ENCODE results near the gene ZBTB39.

The ZBTB39 gene

GRCh38 chr12:57006809-57007475 lies 596 bp upstream of the ZBTB39 start:
- Histone ChIP-seq H3K9me3 (ENCODE audit: low read length) (no peaks in the 10 kb centered on the region), H3K27me3 (ENCODE audit: insufficient read depth, low read length) (no peaks in the 10 kb centered on the region), H3K4me3 (ENCODE audit: low read length) (peak overlapping the region; percentile 43), H3K4me1 (ENCODE audit: insufficient read depth, low read length) (peaks cover 18% of the 10 kb centered on the region), H2AFZ (ENCODE audit: low read depth, low read length) (no peak overlapping the region), H3K36me3 (ENCODE audit: insufficient read depth, low read length) (peaks cover 29% of the 10 kb centered on the region)

DNA sequence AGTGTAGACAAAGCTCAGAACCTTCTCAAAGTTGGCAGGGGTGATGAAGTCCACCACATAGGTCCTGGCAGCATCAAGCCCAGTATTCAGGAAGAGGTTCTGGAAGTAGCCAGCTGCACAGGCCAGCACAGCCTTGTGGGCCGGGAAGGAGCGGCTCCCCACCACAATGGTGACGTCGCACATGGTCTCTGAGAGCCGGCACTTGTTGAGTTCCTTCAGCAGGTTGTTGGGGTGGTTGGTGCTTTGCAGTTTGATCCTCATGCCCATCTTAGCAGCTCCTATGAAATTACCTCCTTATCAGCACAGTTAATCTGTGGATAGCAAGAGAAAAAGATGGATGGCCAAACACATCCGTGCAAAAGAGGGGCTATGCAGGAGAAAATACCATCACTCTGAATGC lies 1.7 kb downstream of the ZBTB39 start:
- Histone ChIP-seq H3K9me3 (ENCODE audit: low read length) (no peaks in the 10 kb centered on the region), H2AFZ (ENCODE audit: low read depth, low read length) (no peak overlapping the region), H3K36me3 (ENCODE audit: insufficient read depth, low read length) (peaks cover 51% of the 10 kb centered on the region), H3K27me3 (ENCODE audit: insufficient read depth, low read length) (no peaks in the 10 kb centered on the region), H3K4me3 (ENCODE audit: low read length) (peak overlapping the region; percentile 97), H3K4me1 (ENCODE audit: insufficient read depth, low read length) (peaks cover 18% of the 10 kb centered on the region)

GRCh38 chr12:57003395-57003794 lies 3.0 kb downstream of the ZBTB39 start:
- peaks cover 62% of the 10 kb centered on the region for H3K36me3 ChIP-seq (ENCODE audit: insufficient read depth, low read length)
- H3K27me3 ChIP-seq (ENCODE audit: insufficient read depth, low read length) = no peaks in the 10 kb centered on the region
- H3K9me3 ChIP-seq (ENCODE audit: low read length) = no peaks in the 10 kb centered on the region
- no peak overlapping the region for H2AFZ ChIP-seq (ENCODE audit: low read depth, low read length)
- H3K4me3 ChIP-seq (ENCODE audit: low read length) = no peak overlapping the region
- peaks cover 14% of the 10 kb centered on the region for H3K4me1 ChIP-seq (ENCODE audit: insufficient read depth, low read length)

- Histone ChIP-seq H3K9me3 (ENCODE audit: low read length) (no peaks in the 10 kb centered on the region), H2AFZ (ENCODE audit: low read depth, low read length) (no peak overlapping the region), H3K4me1 (ENCODE audit: insufficient read depth, low read length) (peaks cover 12% of the 10 kb centered on the region), H3K27me3 (ENCODE audit: insufficient read depth, low read length) (no peaks in the 10 kb centered on the region), H3K36me3 (ENCODE audit: insufficient read depth, low read length) (peaks cover 66% of the 10 kb centered on the region), H3K4me3 (ENCODE audit: low read length) (no peak overlapping the region)
These were observed 4.9 kb downstream of the ZBTB39 start for GRCh38 chr12:57001448-57001906.

- H3K36me3 ChIP-seq (ENCODE audit: insufficient read depth, low read length) = peaks cover 72% of the 10 kb centered on the region
- H2AFZ ChIP-seq (ENCODE audit: low read depth, low read length) = no peak overlapping the region
- H3K9me3 ChIP-seq (ENCODE audit: low read length) = no peaks in the 10 kb centered on the region
- peaks cover 7% of the 10 kb centered on the region for H3K4me1 ChIP-seq (ENCODE audit: insufficient read depth, low read length)
- no peaks in the 10 kb centered on the region for H3K27me3 ChIP-seq (ENCODE audit: insufficient read depth, low read length)
- no peak overlapping the region for H3K4me3 ChIP-seq (ENCODE audit: low read length)
These were observed 6.0 kb downstream of the ZBTB39 start for GRCh38 chr12:57000393-57000792.

DNA sequence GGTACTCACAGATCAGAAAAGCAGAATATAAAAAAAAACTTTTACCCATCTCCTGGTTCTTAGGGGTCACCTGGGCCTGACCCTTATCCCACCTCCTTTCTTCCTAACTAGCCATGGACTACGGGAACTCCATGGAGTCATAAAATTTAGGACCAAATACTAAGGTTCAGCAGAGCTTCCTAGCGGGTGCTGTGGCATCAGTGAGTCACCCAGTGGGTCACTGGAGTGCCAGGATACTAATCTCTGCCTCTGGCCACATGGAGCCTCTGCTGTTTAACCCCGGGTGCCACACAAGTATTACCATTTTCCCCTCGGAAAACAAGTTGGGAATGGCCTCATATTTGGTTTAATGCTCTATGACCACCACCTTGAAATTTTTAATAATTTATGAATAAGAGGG lies 6.9 kb downstream of the ZBTB39 start:
- Histone ChIP-seq H3K9me3 (ENCODE audit: low read length) (no peaks in the 10 kb centered on the region), H3K4me1 (ENCODE audit: insufficient read depth, low read length) (no peaks in the 10 kb centered on the region), H2AFZ (ENCODE audit: low read depth, low read length) (no peak overlapping the region), H3K36me3 (ENCODE audit: insufficient read depth, low read length) (peaks cover 69% of the 10 kb centered on the region), H3K4me3 (ENCODE audit: low read length) (no peak overlapping the region), H3K27me3 (ENCODE audit: insufficient read depth, low read length) (no peaks in the 10 kb centered on the region)

DNA sequence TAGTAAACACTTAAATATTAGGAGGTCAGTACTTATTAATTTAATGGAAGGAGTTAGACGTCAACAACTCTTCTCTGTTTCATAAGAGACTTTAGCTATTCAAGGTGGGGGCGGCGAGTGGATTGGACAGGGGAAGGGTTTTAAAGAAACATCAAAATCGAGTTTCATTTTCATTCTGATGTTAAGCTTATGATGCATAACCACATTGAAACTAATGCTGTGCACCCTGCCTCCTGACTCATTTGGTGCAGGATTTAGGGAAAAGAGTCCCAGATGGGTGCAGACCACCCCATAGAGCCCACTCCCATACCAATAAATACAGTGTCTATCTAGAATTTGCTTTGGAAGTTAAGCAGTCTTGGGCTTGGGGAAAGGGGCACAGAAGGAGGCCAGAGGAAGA lies 7.4 kb downstream of the ZBTB39 start:
- H3K27me3 ChIP-seq (ENCODE audit: insufficient read depth, low read length) = no peaks in the 10 kb centered on the region
- peaks cover 65% of the 10 kb centered on the region for H3K36me3 ChIP-seq (ENCODE audit: insufficient read depth, low read length)
- H3K4me3 ChIP-seq (ENCODE audit: low read length) = no peak overlapping the region
- no peaks in the 10 kb centered on the region for H3K4me1 ChIP-seq (ENCODE audit: insufficient read depth, low read length)
- H3K9me3 ChIP-seq (ENCODE audit: low read length) = no peaks in the 10 kb centered on the region
- no peak overlapping the region for H2AFZ ChIP-seq (ENCODE audit: low read depth, low read length)

DNA sequence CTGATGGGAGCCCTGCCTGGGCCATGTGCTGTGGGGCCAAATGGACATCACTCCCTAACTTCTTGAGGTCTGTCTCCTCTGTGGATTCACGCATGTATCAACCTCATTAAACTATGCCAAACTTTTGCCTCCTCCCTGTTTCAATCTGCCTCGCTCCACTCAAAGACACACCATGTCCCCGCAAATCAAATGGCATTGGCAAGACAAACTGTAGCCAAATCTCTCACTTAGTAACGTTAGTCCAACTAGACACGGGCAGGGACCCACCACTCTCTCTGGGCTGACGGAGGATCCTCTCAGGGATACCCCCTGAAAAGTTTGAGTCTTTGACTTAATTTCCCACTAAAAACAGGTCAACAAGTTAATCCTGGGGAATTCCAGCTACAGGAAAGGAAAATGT lies 8.0 kb downstream of the ZBTB39 start:
- Histone ChIP-seq H3K36me3 (ENCODE audit: insufficient read depth, low read length) (peaks cover 58% of the 10 kb centered on the region), H3K27me3 (ENCODE audit: insufficient read depth, low read length) (no peaks in the 10 kb centered on the region), H2AFZ (ENCODE audit: low read depth, low read length) (no peak overlapping the region), H3K4me1 (ENCODE audit: insufficient read depth, low read length) (no peaks in the 10 kb centered on the region), H3K4me3 (ENCODE audit: low read length) (no peak overlapping the region), H3K9me3 (ENCODE audit: low read length) (no peaks in the 10 kb centered on the region)

DNA sequence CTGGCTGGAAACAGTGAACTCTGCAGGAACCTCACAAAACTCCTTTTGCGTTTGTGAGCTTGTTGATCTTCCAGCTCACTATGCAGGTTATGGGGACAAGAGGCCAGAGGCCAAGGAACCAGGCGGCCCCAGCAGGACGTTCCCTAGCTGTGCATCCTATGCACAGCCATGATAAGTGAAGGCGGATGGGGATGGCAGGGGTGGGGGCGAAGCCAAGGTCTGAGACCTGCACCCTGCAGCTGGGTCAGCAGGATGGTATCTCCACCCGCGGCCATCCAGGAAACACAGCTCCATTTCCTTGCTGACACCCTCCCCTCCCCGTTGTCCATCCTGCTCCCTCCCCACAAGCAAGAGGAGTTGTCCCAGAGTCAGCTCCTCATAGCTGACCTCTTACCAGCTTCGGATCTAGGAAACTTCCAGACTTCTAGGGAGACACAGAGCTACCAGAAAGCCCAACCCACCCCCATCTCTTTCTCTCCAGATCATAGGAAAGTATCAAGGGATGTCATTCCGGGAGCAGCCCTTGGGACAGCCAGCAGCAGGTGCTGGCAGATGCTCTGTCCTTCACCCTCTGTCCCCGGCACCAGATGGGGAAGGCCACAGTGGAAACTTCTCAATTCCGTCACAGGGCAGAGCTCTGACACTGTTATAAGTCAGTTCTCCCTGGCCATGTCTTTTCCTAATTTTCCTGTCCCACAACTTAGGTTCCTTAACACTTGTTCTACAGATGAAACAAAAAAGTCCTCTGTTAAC lies 9.4 kb downstream of the ZBTB39 start:
- no peak overlapping the region for H3K4me3 ChIP-seq (ENCODE audit: low read length)
- H3K4me1 ChIP-seq (ENCODE audit: insufficient read depth, low read length) = no peaks in the 10 kb centered on the region
- H2AFZ ChIP-seq (ENCODE audit: low read depth, low read length) = no peak overlapping the region
- no peaks in the 10 kb centered on the region for H3K27me3 ChIP-seq (ENCODE audit: insufficient read depth, low read length)
- H3K36me3 ChIP-seq (ENCODE audit: insufficient read depth, low read length) = peaks cover 44% of the 10 kb centered on the region
- no peaks in the 10 kb centered on the region for H3K9me3 ChIP-seq (ENCODE audit: low read length)

DNA sequence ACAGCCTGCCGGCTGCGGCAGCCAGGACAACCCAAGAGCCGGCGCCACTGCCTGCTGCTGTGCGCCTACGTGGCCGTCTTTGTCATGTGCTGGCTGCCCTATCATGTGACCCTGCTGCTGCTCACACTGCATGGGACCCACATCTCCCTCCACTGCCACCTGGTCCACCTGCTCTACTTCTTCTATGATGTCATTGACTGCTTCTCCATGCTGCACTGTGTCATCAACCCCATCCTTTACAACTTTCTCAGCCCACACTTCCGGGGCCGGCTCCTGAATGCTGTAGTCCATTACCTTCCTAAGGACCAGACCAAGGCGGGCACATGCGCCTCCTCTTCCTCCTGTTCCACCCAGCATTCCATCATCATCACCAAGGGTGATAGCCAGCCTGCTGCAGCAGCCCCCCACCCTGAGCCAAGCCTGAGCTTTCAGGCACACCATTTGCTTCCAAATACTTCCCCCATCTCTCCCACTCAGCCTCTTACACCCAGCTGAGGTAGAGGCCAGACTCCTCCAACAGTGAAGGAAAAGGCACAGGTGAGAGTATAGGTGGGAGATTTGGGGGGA lies 10.3 kb downstream of the ZBTB39 start:
- Histone ChIP-seq H3K36me3 (ENCODE audit: insufficient read depth, low read length) (peaks cover 36% of the 10 kb centered on the region), H3K4me1 (ENCODE audit: insufficient read depth, low read length) (no peaks in the 10 kb centered on the region), H3K27me3 (ENCODE audit: insufficient read depth, low read length) (no peaks in the 10 kb centered on the region), H2AFZ (ENCODE audit: low read depth, low read length) (no peak overlapping the region), H3K9me3 (ENCODE audit: low read length) (no peaks in the 10 kb centered on the region), H3K4me3 (ENCODE audit: low read length) (no peak overlapping the region)

- Histone ChIP-seq H3K27me3 (ENCODE audit: insufficient read depth, low read length) (no peaks in the 10 kb centered on the region), H2AFZ (ENCODE audit: low read depth, low read length) (no peak overlapping the region), H3K36me3 (ENCODE audit: insufficient read depth, low read length) (peaks cover 29% of the 10 kb centered on the region), H3K9me3 (ENCODE audit: low read length) (no peaks in the 10 kb centered on the region), H3K4me3 (ENCODE audit: low read length) (no peak overlapping the region), H3K4me1 (ENCODE audit: insufficient read depth, low read length) (no peaks in the 10 kb centered on the region)
These were observed 11.0 kb downstream of the ZBTB39 start for GRCh38 chr12:56995201-56995929.

DNA sequence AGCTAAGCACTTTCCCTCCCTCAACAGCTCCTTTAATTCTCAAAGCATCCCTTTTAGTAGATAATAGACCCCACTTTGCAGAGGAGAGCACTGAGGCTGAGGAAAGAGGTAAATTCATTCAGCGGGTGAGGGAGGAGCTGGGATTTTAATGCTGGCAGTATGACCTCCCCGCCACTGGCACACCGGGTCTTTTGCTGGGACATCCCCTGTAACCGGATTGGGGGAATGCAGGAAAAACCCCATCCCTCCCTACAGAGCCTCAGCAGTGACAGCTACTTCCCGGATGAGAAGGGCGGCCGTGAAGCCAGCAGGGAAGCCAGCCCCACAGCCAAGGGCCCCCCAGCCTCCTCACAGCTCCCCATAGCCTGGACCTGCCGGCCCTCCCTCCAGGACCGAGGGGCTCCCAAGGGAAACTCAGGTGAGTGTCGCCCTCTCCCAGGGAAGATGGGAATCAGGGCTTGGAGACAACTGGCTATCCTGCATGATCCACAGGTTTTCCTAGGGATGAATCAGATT lies 12.1 kb downstream of the ZBTB39 start:
- Histone ChIP-seq H3K4me3 (ENCODE audit: low read length) (no peak overlapping the region), H2AFZ (ENCODE audit: low read depth, low read length) (no peak overlapping the region), H3K9me3 (ENCODE audit: low read length) (no peaks in the 10 kb centered on the region), H3K4me1 (ENCODE audit: insufficient read depth, low read length) (no peaks in the 10 kb centered on the region), H3K36me3 (ENCODE audit: insufficient read depth, low read length) (peaks cover 19% of the 10 kb centered on the region), H3K27me3 (ENCODE audit: insufficient read depth, low read length) (no peaks in the 10 kb centered on the region)

DNA sequence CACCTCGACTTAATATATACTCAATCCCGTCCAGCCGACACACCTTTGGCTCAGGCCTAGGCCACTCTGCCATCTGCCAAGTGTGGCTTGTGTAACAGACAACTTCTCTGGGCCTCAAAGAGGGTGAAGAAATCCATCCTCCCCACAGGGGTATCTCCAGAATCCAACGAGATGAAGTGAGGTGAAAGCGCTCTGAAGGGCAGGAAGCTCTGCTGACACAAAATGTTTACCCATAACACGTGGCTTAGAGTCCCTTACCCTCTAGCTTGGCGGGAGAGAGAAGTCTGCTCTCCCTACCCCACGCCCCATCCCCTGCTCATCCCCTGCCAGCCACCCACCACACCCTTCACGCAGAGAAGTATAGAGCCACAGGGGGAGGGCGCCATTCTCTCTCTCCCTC lies 13.0 kb downstream of the ZBTB39 start:
- Histone ChIP-seq H3K27me3 (ENCODE audit: insufficient read depth, low read length) (no peaks in the 10 kb centered on the region), H3K36me3 (ENCODE audit: insufficient read depth, low read length) (peaks cover 11% of the 10 kb centered on the region), H3K9me3 (ENCODE audit: low read length) (no peaks in the 10 kb centered on the region), H2AFZ (ENCODE audit: low read depth, low read length) (no peak overlapping the region), H3K4me3 (ENCODE audit: low read length) (no peak overlapping the region), H3K4me1 (ENCODE audit: insufficient read depth, low read length) (no peaks in the 10 kb centered on the region)
